DMS153 treated with DMSO at 0.1 percent for 48 hours (cell line): ENCODE measurements around the gene GLOD5.

Experiments
- DNase-seq: peaks from one replicate; lab custom pipeline; 2025; ENCODE audit not compliant: unreplicated experiment; lab: John Stamatoyannopoulos, UW

Gene GLOD5

DNA sequence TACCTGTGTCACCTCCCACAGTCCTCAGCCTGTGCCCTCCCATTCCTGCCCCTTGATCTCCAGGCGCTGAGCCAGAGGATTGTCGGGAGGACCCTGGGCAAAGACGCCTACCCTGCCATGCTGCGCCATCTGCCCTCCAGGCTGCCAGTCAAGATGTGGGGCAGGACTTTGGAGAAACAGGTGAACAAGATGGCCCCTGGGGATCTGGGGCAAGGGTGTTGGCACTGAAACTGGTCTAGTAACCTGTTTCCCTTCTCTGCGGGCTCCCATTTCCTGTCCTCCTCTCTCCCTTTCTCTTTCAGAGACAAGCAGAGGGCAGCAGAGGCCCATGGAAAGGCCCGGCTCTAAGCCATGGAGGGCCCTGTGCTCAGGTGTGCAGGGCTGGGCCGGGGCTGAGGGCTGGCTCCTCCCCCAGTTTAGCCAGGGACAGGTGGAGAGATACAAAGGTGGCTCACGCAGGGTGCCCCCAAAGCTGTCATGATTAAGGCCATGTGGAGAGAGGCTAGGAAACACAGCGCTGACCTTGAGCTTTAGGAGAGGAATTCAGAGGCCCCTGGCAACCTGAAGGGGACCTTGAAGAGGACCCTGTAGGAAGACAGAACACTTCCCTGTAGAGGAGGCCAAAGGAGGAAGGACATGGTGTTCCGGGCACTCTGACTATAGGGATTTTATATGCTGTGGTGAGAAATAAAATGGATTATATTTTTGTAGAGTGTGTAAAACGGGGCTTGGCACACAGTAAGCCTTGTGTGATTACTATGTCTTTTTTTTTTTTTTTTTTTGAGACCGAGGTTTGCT lies at the start of gene GLOD5:
Gene GLOD5 (plus strand): TSS at position 74 of the 798 bp plus-strand sequence. CDS start 44 bp downstream, at position 118.
- peak; percentile 54 for DNase-seq

DNA sequence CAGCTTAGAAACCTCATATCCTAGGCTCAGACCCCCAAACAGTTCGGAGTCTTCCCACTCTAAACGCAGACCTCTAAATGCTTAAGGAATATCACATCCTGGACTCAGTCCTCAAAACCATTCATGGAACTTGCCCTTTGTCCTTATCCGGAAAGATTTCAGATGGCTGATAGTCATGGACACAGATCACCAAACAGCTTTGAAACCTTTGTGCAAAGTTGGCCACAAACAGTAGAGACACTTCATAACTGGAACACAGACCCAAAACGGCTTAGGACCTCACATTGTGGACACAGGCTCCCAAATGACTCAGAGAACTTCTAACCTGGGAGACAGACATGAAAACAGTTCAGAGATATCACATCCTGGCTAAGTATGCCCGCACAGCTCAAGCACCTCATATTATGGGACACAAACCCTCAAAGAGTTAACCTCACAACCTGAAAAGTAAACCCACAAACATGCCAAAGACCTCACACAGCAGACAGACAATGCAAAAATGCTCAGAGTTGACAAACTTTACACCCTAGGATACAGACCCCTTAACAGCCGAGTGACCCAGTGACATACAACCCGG lies 49.5 kb upstream of the GLOD5 start:
- no peak for DNase-seq

DNA sequence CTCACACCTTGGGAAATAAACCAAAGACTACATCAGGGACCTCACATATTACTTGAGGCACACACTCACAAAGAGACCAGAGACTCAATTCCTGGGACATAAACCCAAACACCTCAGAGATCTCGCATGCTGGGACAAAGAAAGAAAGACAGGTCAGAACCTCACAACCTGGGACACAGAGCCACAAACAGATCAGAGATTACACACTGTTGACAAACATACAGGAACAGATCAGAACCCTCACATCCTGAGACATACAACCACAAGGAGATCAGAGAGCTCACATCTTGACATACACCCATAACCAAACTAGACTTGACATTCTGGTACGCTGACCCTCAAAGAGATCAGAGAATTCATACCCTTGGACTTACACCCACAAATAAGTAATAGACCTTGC lies 47.7 kb upstream of the GLOD5 start:
- no peak for DNase-seq

DNA sequence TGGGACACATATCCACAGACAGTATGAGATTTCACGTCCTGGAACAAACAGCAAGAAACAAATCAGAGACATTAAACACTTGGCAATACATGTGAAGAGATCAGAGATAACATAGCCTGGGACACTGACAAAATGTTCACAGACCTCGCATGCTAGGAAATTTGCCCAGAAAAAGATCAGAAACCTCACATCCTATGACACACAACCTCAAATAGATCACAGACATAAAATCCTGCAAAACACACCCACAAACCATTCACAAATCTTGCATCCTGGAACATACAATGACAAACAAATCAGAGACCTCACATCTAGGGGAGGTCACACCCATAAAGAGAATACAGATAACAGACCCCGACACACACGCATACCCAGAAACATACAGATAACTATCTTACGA lies 47.0 kb upstream of the GLOD5 start:
- DNase-seq = no peak

DNA sequence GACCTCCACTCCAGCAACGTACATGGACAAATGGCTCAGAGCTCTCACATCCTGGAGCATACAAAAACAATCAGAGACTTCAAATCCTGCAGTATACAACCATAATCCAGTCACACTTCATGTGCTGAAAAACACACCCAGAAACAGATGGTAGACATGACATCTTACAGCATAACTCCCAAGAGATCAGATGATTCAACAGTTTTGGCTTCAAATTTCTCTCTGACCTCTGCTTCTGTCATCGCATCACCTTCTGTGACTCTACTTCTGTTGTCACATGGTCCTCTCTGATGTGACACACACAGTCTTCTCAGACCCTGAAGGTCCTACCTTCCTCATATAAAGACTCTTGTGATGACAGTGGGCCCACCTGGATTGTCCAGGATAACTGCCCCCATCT lies 46.5 kb upstream of the GLOD5 start:
- no peak for DNase-seq

DNA sequence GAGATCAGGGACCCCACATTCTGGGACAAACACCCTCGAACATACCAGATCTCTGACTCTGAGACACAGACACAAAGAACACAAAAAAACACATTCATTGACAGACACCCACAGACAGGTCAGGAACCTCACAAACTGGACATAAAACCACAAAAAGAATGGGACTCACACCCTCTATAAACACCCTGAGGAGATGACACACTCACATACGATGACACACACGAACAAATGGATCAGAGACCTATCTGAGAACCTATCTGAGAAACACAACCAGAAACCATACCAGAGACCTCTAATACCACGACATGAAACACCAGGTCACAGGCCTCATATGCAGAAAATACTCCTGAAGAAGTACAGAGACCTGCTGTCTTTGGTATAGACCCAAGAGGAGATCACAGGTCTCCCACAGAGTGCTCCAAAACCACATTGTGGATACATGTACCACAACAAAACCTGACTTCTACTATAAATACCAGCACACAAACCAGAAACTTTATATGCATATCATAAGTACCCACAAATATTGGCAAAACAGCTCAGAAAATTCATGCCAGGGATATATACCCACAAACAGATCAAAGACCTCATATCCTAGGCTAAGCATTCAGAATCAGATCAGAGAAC lies 45.6 kb upstream of the GLOD5 start:
- no peak for DNase-seq

DNA sequence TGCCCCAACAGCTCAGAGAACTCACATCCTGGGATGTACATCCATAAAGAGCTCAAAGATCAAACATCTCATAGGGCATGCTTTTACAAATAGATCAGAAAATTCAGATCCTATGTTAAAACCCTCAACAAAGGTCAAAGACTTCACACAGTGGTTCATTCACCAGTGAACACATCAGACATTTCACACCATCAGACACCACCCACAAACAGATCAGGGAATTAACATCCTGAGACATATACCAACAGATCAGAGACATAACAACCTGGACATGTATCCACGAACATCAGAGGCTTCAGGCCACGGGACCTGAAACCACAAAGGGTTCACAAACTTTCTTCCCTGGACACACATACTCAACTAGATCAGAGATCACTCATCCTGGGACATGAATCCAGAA lies 41.6 kb upstream of the GLOD5 start:
- no peak for DNase-seq

DNA sequence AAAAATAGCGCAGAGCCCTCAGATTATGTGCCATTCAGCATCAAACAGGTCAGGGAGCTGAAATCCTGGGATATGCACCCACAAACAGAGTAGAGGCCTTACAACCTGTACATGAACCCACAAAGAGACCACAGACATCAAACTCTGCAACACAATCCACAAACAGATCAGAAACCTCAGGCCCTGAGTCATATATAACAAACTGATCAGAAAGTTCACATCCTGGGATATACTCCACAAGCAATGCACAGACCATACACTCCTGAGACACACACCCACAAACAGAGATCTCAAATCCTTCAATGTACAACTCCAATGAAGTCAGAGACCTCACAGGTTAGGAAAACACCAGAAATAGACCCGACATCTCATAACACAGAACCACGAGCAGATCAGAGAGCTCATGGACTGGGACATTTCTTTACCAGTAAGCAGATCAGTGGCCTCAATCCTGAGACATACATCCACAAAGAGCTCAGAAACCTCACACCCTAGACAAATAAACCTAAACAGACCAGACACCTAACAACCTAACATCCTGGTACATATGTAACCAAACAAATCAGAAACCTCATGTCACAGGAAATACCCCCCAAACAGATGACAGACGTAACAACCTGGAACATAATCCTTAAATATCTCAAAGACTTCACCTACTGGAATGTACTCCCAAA lies 40.8 kb upstream of the GLOD5 start:
- no peak for DNase-seq

DNA sequence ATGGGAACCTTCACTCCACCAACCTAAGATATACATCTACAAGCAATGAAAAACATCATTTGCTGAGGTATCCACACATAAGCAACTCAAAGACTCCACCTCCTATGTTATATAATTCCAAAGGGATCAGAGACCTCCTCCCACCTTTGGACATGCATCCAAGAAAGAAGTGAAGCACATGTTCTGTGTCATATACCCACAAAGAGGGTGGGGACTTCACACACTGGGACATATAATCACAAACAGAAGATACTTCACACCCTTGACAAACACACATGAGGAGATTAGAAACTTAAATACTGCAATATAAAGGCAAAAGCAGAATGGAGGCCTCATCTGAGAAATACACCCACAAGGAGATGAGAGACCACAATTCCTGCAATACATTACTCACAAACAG lies 39.6 kb upstream of the GLOD5 start:
- DNase-seq = no peak

DNA sequence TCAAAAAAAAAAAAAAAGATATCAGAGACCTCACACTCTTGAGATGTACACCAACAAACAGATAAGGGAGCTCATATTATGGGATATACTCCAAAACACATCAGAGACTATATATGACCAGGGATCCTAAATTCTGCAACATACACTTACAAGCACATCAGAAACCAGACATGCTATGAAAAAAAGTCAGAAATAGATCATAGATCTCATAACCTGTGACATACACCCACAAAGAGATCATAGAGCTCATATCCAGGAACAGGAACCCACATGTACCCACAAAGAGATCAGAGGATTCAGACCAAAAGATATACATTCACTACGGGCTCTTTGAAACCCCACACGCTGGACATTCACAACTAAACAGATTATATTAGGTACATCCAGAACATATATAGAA lies 35.0 kb upstream of the GLOD5 start:
- DNase-seq = no peak

DNA sequence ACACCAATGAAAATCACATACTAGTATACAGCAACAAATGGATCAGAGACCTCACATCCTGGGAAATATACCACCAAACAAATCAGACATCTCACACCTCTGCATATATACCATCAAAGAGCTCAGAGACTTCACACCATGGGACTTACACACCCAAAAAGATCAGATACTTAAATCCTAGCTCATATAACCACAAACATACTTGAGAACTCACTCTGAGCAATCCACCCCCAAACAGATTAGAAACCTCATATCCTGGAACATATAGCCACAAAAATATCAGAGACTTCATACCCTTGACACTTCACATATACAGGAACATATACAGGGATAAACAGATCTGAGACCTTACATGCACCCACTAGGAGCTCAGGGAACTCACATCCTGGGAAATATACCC lies 32.9 kb upstream of the GLOD5 start:
- no peak for DNase-seq

DNA sequence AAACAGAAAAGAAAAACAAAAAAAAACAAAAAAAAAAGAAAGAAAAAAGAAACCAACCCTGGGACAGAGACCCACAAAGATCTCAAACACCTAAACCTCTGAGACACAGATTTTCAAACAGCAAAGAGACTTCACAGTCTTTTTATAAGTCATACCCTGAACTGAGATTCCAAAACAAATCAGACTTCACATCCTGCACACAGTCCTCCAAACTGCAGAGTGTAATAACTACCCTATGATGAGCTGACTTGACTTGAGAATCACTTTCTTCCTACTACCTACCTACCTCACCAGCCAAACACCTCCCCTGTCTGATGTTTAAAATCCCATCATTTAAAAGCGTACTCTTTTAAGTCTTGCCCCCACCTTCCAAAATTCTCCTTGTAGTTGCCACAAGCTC lies 25.2 kb upstream of the GLOD5 start:
- DNase-seq = no peak

DNA sequence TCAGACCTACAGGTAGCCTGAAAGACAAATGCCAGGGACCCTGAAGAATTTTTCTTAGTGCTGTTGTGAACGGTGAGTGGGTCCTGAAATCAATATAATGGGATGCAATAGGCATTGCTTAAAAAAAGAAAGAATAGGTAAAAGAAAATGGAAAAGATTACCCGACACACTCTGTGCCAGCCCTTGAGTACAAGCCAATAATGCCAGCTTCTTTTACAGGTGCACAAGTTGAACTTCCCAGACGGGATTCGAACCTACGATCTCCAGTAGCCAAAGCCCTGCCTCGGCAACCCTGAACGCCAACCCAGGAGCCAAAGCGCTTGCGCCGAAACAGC lies 24.7 kb upstream of the GLOD5 start:
- no peak for DNase-seq

DNA sequence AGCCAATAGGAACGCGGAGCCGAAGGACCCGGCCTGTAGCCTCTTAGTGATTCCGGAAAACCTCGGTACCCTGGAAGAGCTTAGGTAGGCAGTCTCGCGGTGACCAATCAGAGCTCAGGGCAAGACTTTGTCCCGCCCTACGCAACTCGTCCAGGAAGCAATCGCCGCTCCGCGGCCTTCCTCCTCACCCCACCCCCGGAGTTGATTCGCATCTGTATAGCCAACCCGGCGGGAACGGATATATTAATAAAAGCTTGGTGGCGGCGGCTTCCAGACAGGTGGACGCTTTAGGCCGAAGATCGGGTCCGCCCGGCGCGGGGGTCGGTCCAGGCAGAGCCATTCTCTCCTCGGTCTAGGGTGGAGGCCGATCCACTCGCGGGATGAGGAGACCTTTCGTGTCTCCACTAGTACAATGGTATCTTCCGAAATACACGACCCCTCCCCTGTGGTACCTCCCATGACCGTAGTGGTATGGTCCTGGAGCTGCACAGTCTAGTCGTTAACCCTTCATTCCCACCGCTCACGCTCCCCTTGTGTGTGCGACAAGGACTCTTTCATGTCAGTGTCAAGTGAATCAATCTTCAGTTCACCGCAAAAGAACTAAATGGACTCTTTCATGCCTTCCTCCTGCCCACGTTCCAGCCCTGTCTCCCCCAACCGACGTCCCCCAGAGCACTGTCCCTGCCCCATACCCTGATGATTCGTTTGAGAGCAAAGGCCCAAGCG lies 24.2 kb upstream of the GLOD5 start:
- DNase-seq = peak; percentile 91

DNA sequence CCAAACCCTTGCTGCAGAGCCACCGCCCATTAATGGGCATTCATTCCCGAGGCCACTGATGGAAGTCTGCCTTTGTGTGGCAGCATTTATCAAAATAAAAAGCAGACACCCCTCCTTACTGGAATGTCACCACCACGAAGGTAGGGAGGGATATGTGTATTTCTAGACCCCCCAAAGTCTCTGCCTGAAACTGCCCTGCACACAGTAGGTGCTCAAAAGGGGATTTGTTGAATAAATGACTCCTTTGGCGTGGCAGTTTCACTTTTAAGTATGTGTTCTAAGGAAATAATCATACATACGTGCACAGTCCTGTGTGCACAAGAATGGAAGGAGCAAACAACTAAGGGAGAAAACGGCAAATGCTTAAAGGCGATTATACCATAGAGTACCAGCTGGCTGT lies 23.6 kb upstream of the GLOD5 start:
- DNase-seq = no peak

DNA sequence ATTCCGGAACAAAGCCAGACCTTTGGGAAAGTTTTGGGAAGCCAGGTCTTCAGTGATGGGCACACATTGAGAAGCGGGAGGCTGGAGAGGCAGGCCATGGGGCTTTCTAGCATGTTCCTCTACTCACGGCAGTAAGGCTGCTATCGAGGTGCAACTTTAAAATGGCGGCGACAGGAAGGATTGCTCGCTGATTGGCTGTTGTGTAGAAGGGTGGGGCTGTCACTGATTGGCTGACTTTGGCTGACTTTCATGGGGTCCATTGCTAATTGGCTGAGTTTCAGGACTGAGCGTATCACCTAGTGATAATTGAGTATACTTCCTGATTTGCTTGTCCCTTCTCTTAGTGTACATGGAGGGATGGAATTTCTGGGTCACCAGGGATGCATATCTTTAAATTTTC lies 19.7 kb upstream of the GLOD5 start:
- DNase-seq = no peak

DNA sequence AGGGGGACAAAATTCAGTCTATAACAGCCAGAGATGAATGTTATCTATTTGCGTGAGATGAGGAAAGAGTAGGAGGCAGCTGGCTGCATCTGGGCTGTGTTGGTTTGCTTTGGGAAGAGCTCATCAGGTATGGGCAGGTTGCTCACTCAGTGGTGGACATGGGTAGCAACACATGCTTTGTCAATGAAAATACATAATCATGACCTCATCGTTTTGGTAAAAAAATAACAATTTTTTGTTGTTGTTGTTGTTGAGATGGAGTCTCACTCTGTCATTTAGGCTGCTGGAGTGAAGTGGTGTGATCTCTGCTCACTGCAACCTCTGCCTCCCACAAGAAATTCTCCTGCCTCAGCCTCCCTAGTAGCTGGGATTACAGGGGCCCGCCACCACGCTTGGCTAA lies 16.3 kb upstream of the GLOD5 start:
- no peak for DNase-seq

DNA sequence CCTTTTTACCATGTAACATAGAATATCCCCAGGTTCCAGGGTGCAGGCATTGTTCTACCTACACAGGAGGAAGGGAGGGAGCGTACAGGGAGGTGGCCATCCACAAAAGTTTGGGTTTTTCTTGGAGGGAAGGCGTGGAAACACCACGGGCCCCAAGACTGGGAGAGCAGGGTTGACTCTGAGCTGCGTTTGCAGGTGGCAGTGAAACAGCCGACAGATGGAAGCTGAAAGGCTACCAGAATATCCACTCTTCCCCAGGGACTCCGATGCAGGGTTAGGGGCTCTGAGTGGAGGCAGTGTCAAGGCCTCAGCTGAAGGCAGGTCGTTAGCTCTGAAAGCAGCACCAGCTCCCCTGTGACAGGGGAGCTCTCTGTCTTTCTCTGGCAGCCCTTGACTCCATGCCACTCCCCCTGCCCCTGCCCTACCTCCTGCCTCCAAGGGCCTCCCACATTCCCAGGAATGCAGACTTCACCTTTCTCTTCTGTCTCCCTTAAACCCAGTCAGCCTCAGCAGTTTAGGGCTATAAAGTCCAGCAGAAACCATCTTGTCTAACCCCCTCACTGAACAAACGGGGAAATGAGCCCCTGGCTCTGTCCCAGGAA lies 14.0 kb upstream of the GLOD5 start:
- no peak for DNase-seq

DNA sequence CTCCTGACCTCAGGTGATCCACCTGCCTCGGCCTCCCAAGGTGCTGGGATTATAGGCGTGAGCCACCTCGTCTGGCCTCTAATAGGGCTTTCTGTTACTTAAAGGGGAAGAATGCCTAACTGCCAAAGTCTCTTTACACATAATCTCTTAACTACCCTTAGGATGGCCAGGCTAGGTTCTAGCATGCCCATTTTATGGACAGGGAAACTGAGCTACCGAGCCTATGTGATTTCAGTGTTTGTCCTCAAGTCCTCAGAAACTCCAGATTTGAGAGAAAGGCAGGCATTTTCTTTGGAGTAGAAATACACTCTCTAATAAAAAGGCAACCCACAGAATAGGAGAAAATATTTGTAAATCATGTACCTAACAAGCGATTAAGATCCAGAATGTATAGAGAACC lies 12.4 kb upstream of the GLOD5 start:
- no peak for DNase-seq

DNA sequence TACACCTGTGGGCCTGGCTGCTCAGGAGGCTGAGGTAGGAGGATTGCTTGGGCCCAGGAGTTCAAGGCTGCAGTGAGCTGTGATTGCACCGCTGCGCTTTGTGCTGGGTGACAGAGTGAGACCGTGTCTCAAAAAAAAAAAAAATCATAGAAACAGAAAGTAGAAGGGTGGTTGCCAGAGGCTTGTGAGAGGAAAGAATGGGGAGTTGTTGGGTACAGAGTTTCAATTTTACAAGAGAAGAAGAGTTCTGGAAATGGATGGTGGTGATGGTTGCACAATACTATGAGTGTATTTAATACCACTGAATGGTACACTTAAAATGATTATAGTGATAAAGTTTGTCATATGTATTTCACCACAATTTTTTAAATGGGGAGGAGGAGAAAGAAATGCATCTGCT lies 10.2 kb upstream of the GLOD5 start:
- no peak for DNase-seq

DNA sequence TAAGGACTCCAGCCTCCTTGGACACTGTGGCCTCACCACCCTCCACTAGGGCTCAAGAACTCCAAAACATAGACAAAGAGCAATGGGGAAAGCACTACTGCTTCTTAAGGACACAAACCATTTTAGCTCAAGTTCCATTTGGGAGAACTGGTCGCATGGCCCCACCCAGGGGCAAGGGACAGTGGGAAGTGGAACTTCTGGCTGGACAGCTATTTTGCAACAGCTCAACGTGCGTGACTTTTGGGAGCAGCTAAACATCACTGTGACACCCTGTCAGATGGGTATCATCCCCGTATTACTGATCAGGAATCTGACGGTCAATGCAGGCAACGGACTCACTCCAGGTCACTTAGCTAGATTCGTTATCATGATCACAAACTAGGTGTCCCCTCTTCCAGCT lies 9.0 kb upstream of the GLOD5 start:
- no peak for DNase-seq
